Esophagus muscularis mucosa (tissue), 4 donors: ENCODE results near the gene PIK3R5. TPM values are rescaled to one million over a fixed set of nuclear protein-coding genes. Genes with fewer than 3 reads are reported as not detected.
"Not testable (repeated sequence)": the region's sequence is repeated elsewhere in the genome, so short reads cannot be mapped to it uniquely, and the experiment has no call there.

Experiments
- DNase-seq: peaks from one replicate; pipeline ENCODE4 v3.0.0-alpha.2; 2017; ENCODE audit errors: extremely low spot score
- H3K27ac ChIP-seq, 4 donors: fragments of 200-600 bp; sonication (generic); replicated peaks in 1 of 4; 1 replicate in 3 of 4; 2 replicates in 1 of 4; pipeline ENCODE4 v1.5.1; 2016 to 2019; ENCODE audit warnings: mild to moderate bottlenecking in 1 of 4
- H3K27me3 ChIP-seq, 4 donors: fragments of 200-600 bp; sonication (generic); one replicate each; pipeline versions ENCODE4 v1.5.1 to v1.6.0; 2016 to 2019
- H3K36me3 ChIP-seq, 4 donors: fragments of 200-600 bp; sonication (generic); one replicate each; pipeline ENCODE4 v1.5.1; 2016 to 2019
- H3K4me1 ChIP-seq, 4 donors: fragments of 200-600 bp; sonication (generic); one replicate each; pipeline ENCODE4 v1.5.1; 2016 to 2019
- H3K4me3 ChIP-seq, 4 donors: fragments of 200-600 bp; sonication (generic); 1 replicate in 2 of 4; 2 replicates in 2 of 4; pipeline ENCODE4 v1.5.1; 2016 to 2019; ENCODE audit warnings: mild to moderate bottlenecking in 4 of 4, moderate library complexity in 1 of 4
- H3K9me3 ChIP-seq, 4 donors: fragments of 200-600 bp; sonication (generic); 1 replicate in 3 of 4; 2 replicates in 1 of 4; pipeline ENCODE4 v1.5.1; 2016 to 2019
- EP300 ChIP-seq: sonication (generic); formaldehyde crosslinking; IDR thresholded peaks from one replicate; pipeline ENCODE4 v1.6.1; 2017; ENCODE audit warnings: antibody characterized with exemption
- POLR2A ChIP-seq: fragments of 450-650 bp; IDR thresholded peaks from one replicate; pipeline ENCODE4 v1.6.1; 2017; ENCODE audit warnings: antibody characterized with exemption, moderate library complexity, mild to moderate bottlenecking, low read depth
- POLR2AphosphoS5 ChIP-seq, 2 donors: sonication (generic); formaldehyde crosslinking; IDR thresholded peaks; one replicate each; pipeline ENCODE4 v1.6.1; 2017; ENCODE audit warnings: antibody characterized with exemption in 2 of 2
- WGBS: methylation state at CpG from one replicate; pipeline ENCODE4 v1.1.5; 2018; 5-methylcytosine and 5-hydroxymethylcytosine counted together
- intact Hi-C: fragments of 100-400 bp; cut with DNase I; formaldehyde crosslinking; loops from one replicate; pipeline ENCODE4 v1.15.1; 2023
- total RNA-seq, 4 donors: library from RNA; depleted of rRNA; stranded (reverse); fragments of >200 nt; gene quantifications; one replicate each; pipeline versions ENCODE4 v1.1.0 to v1.2.1, GENCODE V29; 2016
- TF ChIP-seq, protein P1 (sequence below), 3 experiments: fragments of 200-600 bp in 2 of 3; fragments of 450-650 bp in 1 of 3; sonication (generic) in 2 of 3; IDR thresholded peaks; one replicate each; pipeline ENCODE4 v1.5.1; 2017 to 2019; ENCODE audit warnings: antibody characterized with exemption in 3 of 3, mild to moderate bottlenecking in 2 of 3, moderate library complexity in 1 of 3

PIK3R5 gene
- total RNA-seq, 4 donors from 2014 or later, result 7.0 to 16.2 (median 9.6) TPM

DNA sequence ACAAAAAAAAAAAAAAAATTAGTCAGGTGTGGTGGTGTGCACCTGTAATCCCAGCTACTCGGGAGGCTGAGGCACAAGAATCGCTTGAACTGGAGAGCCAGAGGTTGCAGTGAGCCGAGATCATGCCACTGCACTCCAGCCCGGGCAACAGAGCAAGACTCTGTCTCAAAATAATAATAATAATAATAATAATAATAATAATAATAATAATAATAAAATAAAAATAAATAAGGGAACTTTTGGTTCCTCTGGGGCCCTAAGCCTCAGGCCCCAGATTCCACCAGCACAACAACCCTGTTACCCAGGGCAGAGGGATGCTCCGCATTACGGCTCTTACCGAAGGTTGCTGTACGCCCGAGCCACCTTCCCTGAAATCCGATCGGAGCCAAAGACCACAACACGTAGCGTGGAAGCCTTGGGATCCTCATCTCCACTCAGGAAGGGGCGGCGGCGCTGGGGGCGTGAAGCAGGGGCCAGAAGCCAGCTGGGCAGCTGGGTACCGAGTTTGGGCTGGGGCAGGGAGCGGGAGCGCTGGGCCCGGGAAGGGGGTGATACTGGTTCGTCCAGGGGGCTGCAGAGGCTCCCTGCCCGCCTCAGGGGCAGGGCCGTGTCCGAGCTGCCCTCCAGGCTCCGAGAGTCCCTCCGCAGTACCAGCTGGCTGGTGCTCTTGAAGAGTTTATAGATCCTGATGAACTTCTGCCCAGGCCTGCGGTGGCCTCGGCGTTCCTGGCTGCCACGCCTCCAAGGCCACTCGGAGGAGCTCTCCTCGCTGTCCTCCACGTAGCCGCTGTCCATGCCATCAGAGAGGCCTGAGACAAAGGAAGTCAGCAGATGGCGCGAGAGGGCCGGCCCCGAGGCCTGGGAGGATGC, 77.4 kb downstream of the PIK3R5 start:
- no peaks in the 10 kb centered on the region for H3K9me3 ChIP-seq
- no peak overlapping the region for H3K27ac ChIP-seq
- 86% methylated on average over 33 of the region's 39 CpGs for WGBS
- no peak overlapping the region for H3K4me3 ChIP-seq
- TF ChIP-seq, protein P1, sequence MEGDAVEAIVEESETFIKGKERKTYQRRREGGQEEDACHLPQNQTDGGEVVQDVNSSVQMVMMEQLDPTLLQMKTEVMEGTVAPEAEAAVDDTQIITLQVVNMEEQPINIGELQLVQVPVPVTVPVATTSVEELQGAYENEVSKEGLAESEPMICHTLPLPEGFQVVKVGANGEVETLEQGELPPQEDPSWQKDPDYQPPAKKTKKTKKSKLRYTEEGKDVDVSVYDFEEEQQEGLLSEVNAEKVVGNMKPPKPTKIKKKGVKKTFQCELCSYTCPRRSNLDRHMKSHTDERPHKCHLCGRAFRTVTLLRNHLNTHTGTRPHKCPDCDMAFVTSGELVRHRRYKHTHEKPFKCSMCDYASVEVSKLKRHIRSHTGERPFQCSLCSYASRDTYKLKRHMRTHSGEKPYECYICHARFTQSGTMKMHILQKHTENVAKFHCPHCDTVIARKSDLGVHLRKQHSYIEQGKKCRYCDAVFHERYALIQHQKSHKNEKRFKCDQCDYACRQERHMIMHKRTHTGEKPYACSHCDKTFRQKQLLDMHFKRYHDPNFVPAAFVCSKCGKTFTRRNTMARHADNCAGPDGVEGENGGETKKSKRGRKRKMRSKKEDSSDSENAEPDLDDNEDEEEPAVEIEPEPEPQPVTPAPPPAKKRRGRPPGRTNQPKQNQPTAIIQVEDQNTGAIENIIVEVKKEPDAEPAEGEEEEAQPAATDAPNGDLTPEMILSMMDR (IDR thresholded peaks at IDR 0.05), result peak in 1 of 3 experiments; percentile 26
- TF ChIP-seq POLR2A (no peak), EP300 (no peak), POLR2AphosphoS5 (IDR thresholded peaks at IDR 0.05) (no peak)
- peaks cover 0 to 5% (median 3%) of the 10 kb centered on the region in 4 donors for H3K4me1 ChIP-seq
- intact Hi-C loops, result no loop called here
- peaks cover 0 to 3% (median 0%) of the 10 kb centered on the region in 4 donors for H3K36me3 ChIP-seq
- DNase-seq, result no peak
- peaks cover 0 to 3% (median 0%) of the 10 kb centered on the region in 4 donors for H3K27me3 ChIP-seq

DNA sequence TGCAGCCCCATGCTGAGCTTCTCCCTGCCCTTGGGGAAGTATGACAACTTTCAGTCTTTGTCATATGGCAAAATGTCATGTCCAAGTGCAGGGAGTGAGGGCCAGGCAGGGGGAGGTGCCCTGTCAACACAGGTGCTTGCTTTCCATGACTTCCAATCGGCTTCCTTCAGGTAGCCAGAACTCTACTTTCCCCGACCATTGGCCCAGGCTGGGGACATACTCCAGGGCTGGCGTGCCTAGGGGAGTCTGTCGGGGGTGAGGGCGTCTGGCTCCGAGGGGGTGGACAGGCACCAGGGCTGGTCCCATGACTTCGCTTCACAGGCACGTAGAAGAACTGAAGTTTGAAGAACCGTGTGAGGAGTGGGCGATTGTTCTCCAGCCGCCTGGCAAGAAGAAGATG, 78.2 kb downstream of the PIK3R5 start:
- Histone ChIP-seq H3K9me3 (no peaks in the 10 kb centered on the region), H3K4me3 (no peak overlapping the region), H3K27ac (no peak overlapping the region), H3K27me3 (peaks cover 0 to 3% (median 0%) of the 10 kb centered on the region in 4 donors), H3K4me1 (peaks cover 0 to 5% (median 3%) of the 10 kb centered on the region in 4 donors), H3K36me3 (peaks cover 0 to 3% (median 0%) of the 10 kb centered on the region in 4 donors)
- TF ChIP-seq EP300 (no peak), POLR2AphosphoS5 (IDR thresholded peaks at IDR 0.05) (no peak), POLR2A (no peak)
- TF ChIP-seq, protein P1 (IDR thresholded peaks at IDR 0.05), result no peak
- WGBS, result 93% methylated on average over 11 of the region's 11 CpGs
- intact Hi-C loops, result no loop called here
- no peak for DNase-seq

DNA sequence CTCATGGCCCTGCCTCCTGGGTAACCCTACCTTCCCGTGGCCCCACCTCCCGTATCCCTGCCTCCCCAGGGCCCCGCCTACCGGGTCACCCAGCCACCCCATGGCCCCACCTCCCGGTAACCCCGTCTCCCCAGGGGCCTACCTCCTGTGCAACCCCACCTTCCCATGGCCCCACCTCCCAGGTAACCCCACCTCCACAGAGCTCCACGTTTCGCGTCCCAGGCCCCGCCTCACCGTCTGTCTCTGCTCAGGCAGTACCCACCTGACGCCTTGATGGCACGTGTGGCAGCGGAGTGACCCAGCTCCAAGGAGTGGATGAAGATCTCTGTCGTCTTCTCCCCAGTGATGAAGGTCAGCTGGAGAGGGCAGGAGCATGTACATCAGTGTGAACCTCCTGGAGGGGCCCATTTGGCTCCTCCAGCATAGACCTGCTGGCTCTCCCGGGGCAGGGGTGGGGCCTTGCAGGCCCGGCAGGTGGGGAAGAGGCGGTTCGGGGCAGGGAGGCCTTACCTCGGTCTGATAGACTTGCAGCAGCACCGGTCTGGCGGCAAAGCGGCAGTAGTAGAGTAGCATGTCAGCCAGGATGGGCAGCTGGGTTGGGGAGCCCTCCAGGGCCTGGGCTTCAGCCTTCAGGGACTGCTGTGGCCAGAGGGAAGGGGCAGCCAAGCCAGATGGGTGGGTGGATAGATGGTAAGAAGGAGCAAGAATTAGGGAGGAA, 79.4 kb downstream of the PIK3R5 start:
- intact Hi-C loops, result no loop called here
- 84% methylated on average over 13 of the region's 23 CpGs for WGBS
- no peak for DNase-seq

DNA sequence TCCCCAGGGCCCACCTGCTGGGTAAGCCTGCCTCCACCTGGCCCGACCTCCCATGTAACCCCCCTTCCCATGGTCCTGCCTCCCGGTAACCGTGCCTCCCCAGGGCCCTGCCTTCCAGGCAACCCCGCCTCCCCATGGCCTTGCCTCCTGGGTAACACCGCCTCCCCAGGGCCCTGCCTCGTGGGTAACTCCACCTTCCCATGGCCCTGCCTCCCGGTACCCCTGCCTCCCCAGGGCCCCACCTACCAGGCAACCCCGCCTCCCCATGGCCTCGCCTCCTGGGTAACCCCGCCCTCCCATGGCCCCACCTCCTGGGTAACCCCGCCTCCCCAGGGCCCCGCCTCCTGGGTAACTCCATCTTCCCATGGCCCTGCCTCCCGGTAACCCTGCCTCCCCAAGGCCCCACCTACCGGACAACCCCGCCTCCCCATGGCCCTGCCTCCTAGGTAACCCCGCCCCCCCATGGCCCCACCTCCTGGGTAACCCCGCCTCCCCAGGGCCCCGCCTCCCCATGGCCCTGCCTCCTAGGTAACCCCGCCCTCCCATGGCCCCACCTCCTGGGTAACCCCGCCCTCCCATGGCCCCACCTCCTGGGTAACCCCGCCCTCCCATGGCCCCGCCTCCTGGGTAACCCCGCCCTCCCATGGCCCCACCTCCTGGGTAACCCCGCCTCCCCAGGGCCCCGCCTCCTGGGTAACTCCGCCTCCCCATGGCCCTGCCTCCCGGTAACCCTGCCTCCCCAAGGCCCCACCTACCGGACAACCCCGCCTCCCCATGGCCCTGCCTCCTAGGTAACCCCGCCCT, 80.1 kb downstream of the PIK3R5 start:
- H3K9me3 ChIP-seq, DNase-seq, H3K27me3 ChIP-seq, H3K4me3 ChIP-seq, intact Hi-C loops, H3K36me3 ChIP-seq, H3K4me1 ChIP-seq, H3K27ac ChIP-seq: not testable (repeated sequence)
- WGBS, result 79% methylated on average over 22 of the region's 30 CpGs

More for the DNA sequence above, 79.4 kb downstream of the PIK3R5 start:
- Histone ChIP-seq H3K4me3 (no peak overlapping the region), H3K36me3 (peaks cover 0 to 3% (median 0%) of the 10 kb centered on the region in 4 donors), H3K4me1 (peaks cover 0 to 5% (median 3%) of the 10 kb centered on the region in 4 donors), H3K27ac (no peak overlapping the region), H3K27me3 (peaks cover 0 to 3% (median 0%) of the 10 kb centered on the region in 4 donors), H3K9me3 (no peaks in the 10 kb centered on the region)
- TF ChIP-seq, protein P1 (IDR thresholded peaks at IDR 0.05), result no peak
- TF ChIP-seq EP300, result no peak
- TF ChIP-seq POLR2A, result no peak
- no peak for TF ChIP-seq POLR2AphosphoS5 (IDR thresholded peaks at IDR 0.05)
